LNCAP (cell line): ENCODE results near the gene NTM.

Source experiments
- TF ChIP-seq, protein P1 (sequence below): fragments of 450-650 bp; IDR thresholded peaks from 2 replicates; pipeline ENCODE4 v1.5.1; 2017; ENCODE audit warnings: mild to moderate bottlenecking

The NTM gene

DNA sequence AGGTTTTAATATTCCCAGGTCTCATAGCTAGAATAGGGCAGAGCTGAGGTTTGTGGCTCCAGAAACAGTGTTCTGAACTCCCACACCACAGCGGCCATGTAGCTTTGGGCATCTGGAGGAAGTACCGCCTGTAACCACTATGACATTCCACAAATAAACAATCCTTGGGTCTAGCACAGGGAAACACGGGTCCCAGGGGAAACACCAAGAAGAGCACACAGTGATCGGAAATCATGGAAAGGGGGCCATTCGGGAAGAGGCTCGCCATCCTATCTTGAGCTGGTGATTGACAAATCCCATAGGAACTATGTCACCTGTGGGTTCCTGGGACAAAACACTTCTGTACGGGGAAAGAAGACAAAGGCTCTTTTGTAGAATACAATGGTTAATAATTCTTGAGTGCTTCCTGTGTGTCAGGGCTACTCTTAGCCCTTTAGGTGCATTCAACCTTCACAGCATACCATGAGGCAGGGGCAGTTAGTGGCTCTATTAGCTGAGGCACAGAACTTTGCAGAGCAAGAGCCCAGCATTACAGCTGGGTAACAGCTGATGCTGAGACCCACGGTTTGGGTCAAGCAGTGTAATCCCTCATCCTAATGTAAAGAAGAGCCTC lies 514.2 kb downstream of the NTM start:
- TF ChIP-seq, protein P1, sequence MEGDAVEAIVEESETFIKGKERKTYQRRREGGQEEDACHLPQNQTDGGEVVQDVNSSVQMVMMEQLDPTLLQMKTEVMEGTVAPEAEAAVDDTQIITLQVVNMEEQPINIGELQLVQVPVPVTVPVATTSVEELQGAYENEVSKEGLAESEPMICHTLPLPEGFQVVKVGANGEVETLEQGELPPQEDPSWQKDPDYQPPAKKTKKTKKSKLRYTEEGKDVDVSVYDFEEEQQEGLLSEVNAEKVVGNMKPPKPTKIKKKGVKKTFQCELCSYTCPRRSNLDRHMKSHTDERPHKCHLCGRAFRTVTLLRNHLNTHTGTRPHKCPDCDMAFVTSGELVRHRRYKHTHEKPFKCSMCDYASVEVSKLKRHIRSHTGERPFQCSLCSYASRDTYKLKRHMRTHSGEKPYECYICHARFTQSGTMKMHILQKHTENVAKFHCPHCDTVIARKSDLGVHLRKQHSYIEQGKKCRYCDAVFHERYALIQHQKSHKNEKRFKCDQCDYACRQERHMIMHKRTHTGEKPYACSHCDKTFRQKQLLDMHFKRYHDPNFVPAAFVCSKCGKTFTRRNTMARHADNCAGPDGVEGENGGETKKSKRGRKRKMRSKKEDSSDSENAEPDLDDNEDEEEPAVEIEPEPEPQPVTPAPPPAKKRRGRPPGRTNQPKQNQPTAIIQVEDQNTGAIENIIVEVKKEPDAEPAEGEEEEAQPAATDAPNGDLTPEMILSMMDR: no peak

DNA sequence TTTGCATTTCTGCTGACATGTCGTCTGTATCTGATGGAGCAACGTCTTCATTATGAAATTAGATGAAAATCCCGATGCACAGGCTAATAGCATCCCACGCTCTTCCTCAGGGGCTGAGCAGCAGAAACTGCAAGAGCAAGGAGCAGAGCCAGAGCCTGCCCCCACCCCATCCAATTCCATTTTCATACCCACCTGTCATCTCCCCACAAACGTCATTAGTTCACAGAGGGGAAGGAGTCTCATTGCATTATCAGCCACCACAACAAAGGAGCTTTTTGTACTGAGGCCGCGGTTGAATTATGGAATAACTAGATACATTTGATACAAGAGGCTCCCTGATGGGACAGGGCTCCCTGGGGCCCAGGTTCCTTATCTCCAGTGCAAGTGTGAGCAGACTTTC lies 515.0 kb downstream of the NTM start:
- TF ChIP-seq, protein P1: no peak

DNA sequence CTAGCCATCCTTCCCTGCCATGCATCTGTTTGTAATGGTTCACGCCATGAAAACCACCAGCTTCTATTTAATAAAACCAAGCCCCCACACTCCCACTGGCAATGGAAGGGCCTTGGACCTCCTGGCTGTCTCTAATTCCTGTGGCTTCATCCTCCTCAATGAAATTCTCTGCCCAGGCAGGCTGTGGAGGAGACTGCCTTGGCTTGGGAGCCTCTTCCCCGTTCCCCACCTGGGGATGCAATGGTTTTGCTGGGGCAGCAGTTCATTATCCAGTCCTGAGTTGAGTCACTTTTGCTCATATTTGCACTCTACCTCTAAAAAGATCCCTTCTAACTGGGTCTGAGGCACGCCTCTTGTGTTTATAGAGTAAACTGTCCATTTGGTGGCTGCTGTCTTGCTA lies 515.8 kb downstream of the NTM start:
- TF ChIP-seq, protein P1: no peak

DNA sequence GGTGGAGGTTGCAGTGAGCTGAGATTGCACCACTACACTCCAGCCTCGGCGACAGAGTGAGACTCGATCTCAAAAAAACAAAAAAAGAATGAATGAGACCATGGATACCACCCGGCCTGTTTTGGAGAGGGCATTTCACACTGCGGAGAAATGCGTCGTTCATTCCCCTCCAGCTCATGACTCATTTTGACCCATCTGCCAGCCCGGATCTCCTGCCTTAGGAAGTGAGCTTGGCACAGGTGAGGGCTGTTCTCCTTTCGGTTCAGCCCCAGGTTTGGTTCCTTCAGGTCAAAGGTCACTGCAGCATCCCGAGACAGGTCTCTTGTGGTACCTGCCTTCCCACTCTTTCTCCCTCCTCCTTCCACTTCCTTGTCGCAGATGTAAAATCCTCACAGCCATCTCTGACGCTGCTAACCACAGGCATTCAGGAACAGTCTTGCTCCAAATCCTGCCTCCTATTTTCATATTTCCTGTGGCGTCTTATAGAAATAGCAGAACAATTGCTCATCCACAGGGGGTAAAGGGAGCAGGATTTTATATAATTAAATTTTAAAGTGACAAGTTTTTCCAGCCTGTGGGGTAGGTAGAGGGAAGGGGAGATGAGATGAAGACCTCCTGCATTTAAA lies 517.9 kb downstream of the NTM start:
- TF ChIP-seq, protein P1: no peak

DNA sequence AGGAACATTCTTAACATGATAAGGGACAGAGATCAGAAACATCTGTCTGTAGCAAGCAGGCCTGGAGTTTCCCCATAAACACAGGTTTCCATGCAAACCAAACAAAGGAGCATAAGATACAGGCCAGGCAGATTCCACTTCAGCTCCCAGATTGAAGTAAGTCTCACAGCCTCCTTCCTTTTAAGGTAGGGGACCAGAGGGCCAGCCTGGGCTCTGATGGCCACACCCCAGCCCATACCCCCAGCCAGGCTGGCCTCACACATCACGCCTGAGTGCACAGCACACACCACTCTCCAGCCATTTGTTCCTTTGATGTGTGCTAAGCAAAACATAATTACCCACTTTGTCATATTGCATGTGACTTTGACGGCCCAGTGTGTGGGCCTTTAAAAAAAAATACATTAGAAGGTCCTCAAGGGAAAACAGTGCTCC lies 518.7 kb downstream of the NTM start:
- TF ChIP-seq, protein P1: no peak

DNA sequence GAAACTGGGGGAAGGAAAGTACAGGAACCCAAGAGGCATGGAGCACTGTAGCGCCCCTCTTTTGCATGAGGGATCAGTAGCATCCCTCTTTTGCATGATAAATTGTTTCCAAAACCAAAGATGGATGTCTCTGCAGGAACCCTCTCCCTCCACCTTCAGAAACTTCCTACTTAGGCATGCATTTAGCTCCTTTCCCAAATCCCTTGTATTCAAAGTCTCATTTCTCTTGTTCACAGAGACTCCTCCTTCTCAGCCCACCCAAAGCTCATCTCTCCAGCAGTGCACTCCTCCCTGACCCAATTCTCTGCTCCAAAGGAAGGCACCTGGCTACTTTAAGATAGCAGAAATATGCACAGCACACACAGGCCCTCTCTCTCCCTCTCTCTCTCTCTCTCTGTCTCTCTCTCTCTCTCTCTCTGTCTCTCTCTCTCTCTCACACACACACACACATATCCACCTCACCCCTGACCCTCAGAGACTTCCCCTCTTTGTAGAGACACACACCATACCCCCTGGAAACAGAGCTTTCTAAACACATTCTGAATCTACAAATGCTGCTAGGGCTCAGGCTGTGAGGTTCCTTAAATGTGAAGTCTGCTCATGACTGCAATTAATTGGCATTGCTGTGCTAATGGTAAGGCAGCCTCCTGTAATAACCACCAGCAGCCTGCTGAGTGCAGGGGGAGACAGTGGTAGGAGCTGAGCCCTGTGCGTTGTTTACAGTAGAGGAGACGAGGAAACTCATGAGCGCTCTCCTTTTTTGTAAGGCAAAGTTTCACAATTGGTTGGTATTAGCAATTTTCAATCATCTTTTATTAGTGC lies 519.6 kb downstream of the NTM start:
- TF ChIP-seq, protein P1: no peak

DNA sequence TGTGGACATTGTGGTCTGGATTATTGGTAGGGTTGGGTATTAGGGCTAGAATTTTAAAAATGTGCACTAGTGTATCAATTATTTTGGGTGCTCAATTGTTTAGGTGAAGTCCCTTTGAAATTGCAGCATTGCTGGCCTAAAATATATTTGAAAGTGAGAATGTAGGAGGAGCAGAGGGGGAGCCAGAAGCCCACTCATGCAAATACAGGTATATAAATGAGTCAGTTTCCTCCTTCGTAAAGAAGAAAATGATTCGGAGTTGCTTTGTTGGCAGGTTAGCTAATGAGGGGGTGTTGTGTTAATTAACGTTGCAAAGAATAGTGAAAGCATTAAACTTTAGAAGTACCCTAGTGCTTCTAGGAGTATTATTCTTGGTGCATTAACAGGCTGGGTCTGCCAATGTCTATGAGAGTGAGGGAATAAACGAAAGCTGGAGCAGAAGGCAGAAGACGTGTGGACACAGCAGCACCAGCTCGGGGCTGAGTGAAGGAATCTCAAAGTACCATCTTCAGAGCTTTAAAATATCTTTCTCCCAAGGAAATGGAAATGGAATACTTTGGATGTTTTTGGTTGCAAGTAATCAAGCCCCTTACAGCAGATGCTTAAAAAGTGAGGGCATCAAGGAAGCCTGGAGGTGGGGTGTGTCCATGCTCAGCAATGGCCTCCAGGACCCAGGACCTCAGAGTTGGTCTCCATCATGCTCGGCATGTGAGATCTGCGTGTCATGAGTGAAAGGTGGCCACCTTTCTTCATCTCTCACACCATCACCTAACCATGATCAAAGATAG lies 522.9 kb downstream of the NTM start:
- TF ChIP-seq, protein P1: no peak
